PC-9 (cell line): Measurements from ENCODE around the gene ATP1A1.

ENCODE experiments used
- EZH2 ChIP-seq: fragments of 200-600 bp; sonication (generic); IDR thresholded peaks from 2 replicates; pipeline ENCODE4 v1.8.0; 2017; ENCODE audit warnings: antibody characterized with exemption, low read depth
- TF ChIP-seq, protein P1 (sequence below): fragments of 200-600 bp; sonication (generic); conservative IDR thresholded peaks from 2 replicates; pipeline ENCODE4 v1.6.1; 2017; ENCODE audit warnings: mixed run types, antibody characterized with exemption, mild to moderate bottlenecking, moderate library complexity

DNA sequence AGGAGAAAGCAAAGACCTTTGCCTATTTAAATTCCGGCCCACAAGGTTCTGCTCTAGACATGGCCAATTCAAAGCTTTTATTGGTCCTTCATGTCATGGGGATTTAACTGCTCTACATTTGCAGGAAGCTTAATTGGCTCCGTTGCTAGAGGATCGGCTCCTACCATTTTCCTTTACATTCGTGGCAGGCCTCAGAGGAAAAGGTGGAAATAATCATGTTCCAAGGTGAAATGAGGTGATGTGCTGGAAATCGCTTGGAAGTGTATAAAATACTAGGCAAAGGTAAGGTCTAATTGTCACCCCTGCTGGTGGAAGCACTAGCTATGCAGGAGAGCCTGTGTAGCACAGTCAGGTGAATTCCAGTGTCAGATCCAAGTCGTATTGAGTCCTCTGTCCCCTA, 55.5 kb downstream of the ATP1A1 start:
- TF ChIP-seq, protein P1, sequence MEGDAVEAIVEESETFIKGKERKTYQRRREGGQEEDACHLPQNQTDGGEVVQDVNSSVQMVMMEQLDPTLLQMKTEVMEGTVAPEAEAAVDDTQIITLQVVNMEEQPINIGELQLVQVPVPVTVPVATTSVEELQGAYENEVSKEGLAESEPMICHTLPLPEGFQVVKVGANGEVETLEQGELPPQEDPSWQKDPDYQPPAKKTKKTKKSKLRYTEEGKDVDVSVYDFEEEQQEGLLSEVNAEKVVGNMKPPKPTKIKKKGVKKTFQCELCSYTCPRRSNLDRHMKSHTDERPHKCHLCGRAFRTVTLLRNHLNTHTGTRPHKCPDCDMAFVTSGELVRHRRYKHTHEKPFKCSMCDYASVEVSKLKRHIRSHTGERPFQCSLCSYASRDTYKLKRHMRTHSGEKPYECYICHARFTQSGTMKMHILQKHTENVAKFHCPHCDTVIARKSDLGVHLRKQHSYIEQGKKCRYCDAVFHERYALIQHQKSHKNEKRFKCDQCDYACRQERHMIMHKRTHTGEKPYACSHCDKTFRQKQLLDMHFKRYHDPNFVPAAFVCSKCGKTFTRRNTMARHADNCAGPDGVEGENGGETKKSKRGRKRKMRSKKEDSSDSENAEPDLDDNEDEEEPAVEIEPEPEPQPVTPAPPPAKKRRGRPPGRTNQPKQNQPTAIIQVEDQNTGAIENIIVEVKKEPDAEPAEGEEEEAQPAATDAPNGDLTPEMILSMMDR = no peak
- TF ChIP-seq EZH2 = no peak
